ENCODE data around the gene CCDC9B.

CCDC9B gene

GRCh38 chr15:40282147-40282868, 58.4 kb downstream of the CCDC9B start:
- Histone ChIP-seq H3K36me3 (ENCODE audit: control insufficient read depth, insufficient read depth, low read length) (no peaks in the 10 kb centered on the region), H3K4me3 (ENCODE audit: insufficient read depth, low read depth, low read length) (peak overlapping the region; percentile 38), H3K4me1 (ENCODE audit: control insufficient read depth, insufficient read depth, low read length) (peaks cover 43% of the 10 kb centered on the region), H3K27me3 (ENCODE audit: control insufficient read depth, insufficient read depth, low read length, poor library complexity, severe bottlenecking) (peaks cover 82% of the 10 kb centered on the region), H3K27ac (ENCODE audit: insufficient read depth, low read depth, low read length, poor library complexity, severe bottlenecking) (no peak overlapping the region), H3K9me3 (ENCODE audit: control insufficient read depth, low read length) (no peaks in the 10 kb centered on the region)
- WGBS, 2 experiments = 1% methylated on average over 92 of the region's 92 CpGs

DNA sequence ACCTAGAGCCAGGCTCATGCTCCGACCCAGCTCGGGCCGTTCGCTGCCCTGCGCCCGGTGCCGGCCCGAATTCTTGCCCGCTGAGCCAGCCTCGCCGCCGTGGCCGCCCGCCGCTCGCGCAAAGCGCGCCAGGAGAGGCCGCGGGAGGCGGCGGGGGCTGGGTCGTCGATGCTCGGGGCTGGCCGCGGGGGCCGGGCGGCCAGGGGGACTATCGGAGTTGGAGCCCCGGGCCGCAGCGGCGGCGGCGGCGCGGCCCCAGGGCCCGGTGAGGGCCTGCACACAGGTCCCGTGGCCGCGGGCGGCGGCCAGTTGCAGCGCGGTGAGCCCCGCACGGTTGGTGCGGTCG, 59.0 kb downstream of the CCDC9B start:
- Histone ChIP-seq H3K9me3 (ENCODE audit: control insufficient read depth, low read length) (no peaks in the 10 kb centered on the region), H3K4me3 (ENCODE audit: insufficient read depth, low read depth, low read length) (no peak overlapping the region), H3K36me3 (ENCODE audit: control insufficient read depth, insufficient read depth, low read length) (no peaks in the 10 kb centered on the region), H3K27me3 (ENCODE audit: control insufficient read depth, insufficient read depth, low read length, poor library complexity, severe bottlenecking) (peaks cover 82% of the 10 kb centered on the region), H3K4me1 (ENCODE audit: control insufficient read depth, insufficient read depth, low read length) (peaks cover 43% of the 10 kb centered on the region), H3K27ac (ENCODE audit: insufficient read depth, low read depth, low read length, poor library complexity, severe bottlenecking) (no peak overlapping the region)
- 1% methylated on average over 51 of the region's 51 CpGs for WGBS, 2 experiments

All from ectodermal cell (in vitro differentiated cells).